HAP-1 (cell line): ENCODE measurements around the gene FLT3.
"Not testable (repeated sequence)": the region's sequence is repeated elsewhere in the genome, so short reads cannot be mapped to it uniquely, and the experiment has no call there.

Source experiments
- DNase-seq, 2 experiments: peaks; one replicate each; pipeline ENCODE4 v3.0.0-alpha.2; 2016 to 2020; ENCODE audit warnings: low spot score in 2 of 2
- H3K27me3 ChIP-seq: fragments of 250-450 bp; sonication (Bioruptor Pico); 2 replicates; pipeline ENCODE4 v1.5.1; 2020; ENCODE audit warnings: low read depth, mild to moderate bottlenecking, moderate library complexity
- H3K36me3 ChIP-seq: fragments of 250-450 bp; sonication (Bioruptor Pico); replicated peaks from 2 replicates; pipeline ENCODE4 v1.5.1; 2020; ENCODE audit warnings: mild to moderate bottlenecking
- H3K4me1 ChIP-seq: fragments of 250-450 bp; sonication (Bioruptor Pico); 2 replicates; pipeline ENCODE4 v1.5.1; 2020; ENCODE audit warnings: mild to moderate bottlenecking
- H3K4me3 ChIP-seq: fragments of 250-450 bp; sonication (Bioruptor Pico); 2 replicates; pipeline ENCODE4 v1.5.1; 2020; ENCODE audit warnings: mild to moderate bottlenecking, moderate library complexity
- H3K9me3 ChIP-seq: fragments of 250-450 bp; sonication (Bioruptor Pico); 2 replicates; pipeline ENCODE4 v1.5.1; 2020; ENCODE audit warnings: mild to moderate bottlenecking, moderate library complexity
- in situ Hi-C: fragments of 300-500 bp; cut with MboI; formaldehyde crosslinking; loops from 3 replicates; pipeline ENCODE4 v1.14.3; 2020; ENCODE audit warnings: low sequenced_read_pairs, inconsistent platforms, mixed read lengths

The FLT3 gene

DNA sequence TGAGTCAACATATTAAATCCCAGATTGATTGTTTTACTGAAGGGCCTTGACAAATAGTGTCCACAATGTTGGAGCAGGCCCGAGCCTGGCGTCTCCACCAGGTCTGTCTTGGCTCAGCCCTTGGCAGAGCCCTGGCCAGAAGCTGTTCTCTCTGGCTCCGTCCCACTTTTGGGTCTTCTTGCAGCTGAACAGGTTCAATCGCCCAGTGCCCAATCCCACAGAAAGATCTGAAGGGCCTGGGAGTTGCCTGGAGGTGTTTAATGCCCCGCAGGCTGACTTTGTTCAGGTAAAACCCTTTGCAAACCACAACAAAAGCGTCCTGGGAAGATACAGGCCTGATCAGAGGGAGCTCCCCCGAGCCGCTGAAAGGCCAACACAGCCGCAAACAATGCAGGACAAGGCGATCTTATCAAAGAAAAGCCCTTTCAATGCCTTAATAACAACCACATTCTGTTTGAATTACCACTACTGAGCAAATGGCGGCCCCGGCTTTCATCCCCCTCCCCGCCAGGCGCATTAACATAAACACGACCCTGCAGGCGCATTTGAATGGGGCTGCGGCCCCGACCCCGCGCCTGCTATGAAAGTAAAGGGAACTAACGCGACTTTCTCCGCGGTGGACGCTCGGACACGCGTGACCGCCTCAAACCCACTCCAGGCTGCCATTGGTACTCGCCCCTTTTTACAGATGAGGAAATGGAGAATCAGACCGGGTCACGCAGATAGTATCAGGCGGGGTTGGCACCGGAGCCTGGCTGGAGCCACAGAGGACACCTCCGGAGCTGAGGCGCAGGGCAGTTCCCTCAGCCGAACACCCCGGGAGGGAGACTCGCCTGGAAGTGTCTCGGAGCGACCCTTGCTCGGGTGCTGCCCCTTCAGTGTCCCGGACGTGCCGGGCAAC lies 134.4 kb downstream of the FLT3 start:
- in situ Hi-C loops = no loop called here
- Histone ChIP-seq H3K4me1 (peaks cover 6% of the 10 kb centered on the region), H3K27me3 (peaks cover 7% of the 10 kb centered on the region; the same call in 1 of the 2 replicates), H3K36me3 (no peaks in the 10 kb centered on the region), H3K9me3 (no peaks in the 10 kb centered on the region), H3K4me3 (peak overlapping the region; percentile 53)
- peak; percentile 66 to 74 for DNase-seq

DNA sequence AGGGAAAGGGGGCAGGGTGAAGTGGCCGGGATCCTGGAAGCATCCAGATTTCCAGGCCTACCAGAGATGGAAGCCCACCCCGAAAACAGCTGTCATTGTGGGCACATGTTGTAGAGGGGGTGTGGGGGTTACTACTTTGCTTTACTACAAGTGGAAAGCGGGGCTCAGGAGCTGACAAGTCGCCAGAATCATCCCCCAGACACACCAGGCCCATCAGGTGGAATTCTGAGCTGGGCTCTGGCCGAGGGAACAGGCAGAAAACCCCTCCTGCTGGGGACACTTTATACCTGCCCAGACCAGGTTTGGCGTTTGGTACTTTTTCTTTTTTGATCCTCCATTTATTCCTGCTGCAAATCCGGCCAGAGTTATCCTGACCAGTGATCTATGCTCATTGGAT lies 135.0 kb downstream of the FLT3 start:
- in situ Hi-C loops = no loop called here
- H3K4me3 ChIP-seq = no peak overlapping the region

DNA sequence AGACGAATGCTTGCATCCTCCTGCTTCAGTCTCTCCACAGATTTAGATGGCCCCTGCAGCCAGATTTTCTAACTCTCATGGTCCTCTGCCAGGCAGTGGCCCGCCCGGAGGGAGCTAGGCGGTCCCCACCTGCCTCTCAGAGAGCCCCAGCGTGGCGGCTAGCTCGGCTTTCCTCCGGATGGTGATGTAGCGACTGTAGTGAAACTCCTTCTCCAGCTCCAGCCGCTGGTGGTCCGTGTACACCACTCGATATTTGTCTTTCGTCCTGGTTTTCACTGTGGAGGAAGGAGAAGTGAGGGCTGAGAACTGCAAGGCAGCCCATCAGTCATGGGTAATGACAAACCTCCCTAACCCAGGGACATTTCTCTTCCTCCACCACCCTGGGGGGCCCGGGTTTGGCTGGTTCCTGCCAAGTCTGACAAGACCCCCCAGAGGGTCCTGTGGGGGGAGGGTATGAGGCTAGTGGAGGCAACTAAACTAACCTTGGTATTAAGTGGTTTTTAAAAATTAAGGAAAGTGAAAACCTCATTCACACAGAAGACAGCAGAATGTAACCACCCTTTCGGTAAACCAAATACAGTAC lies 135.5 kb downstream of the FLT3 start:
- Histone ChIP-seq H3K4me1 (peaks cover 6% of the 10 kb centered on the region), H3K27me3 (peaks cover 7% of the 10 kb centered on the region; the same call in 1 of the 2 replicates), H3K4me3 (no peak overlapping the region), H3K9me3 (no peaks in the 10 kb centered on the region), H3K36me3 (no peaks in the 10 kb centered on the region)
- no peak for DNase-seq
- in situ Hi-C loops = no loop called here

More for the DNA sequence above, 135.0 kb downstream of the FLT3 start:
- DNase-seq = no peak
- H3K27me3 ChIP-seq = peaks cover 7% of the 10 kb centered on the region; the same call in 1 of the 2 replicates
- no peaks in the 10 kb centered on the region for H3K9me3 ChIP-seq
- H3K36me3 ChIP-seq = no peaks in the 10 kb centered on the region
- peaks cover 6% of the 10 kb centered on the region for H3K4me1 ChIP-seq

DNA sequence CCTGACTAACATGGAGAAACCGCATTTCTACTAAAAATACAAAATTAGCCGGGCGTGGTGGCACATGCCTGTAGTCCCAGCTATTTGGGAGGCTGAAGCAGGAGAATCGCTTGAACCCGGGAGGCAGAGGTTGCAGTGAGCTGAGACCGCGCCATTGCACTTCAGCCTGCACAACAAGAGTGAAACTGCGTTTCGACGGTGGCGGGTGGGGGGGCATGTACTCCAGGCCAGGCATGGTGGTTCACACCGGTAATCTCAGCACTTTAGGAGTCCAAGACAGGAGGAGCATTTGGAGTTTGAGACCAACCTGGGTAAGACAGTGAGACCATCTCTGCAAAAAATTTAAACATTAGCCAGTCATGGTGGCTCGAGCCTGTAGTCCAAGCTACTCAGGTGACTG lies 136.2 kb downstream of the FLT3 start:
- in situ Hi-C loops, DNase-seq, H3K27me3 ChIP-seq, H3K4me1 ChIP-seq, H3K36me3 ChIP-seq, H3K4me3 ChIP-seq, H3K9me3 ChIP-seq: not testable (repeated sequence)

DNA sequence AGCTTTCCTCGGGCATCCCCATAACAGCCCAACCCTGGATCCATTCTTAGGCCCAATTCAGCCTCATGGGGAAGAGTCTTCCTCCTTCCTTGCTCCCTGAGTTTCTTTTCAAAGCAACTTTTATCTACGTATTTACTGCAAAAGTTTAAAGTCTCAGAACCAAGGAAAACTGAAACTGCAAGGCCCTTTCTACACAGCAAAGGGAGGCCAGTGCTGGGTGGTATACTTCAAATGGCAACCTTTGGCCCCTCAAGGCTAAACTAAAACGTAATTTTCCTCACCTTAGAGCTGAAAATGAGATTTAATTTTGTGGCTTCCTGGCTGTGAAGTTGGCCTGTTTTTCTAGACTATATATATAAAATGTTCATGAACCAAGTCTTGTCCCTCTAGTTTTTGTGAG lies 136.9 kb downstream of the FLT3 start:
- H3K4me1 ChIP-seq = peaks cover 3% of the 10 kb centered on the region
- in situ Hi-C loops = no loop called here
- H3K9me3 ChIP-seq = no peaks in the 10 kb centered on the region
- no peaks in the 10 kb centered on the region for H3K36me3 ChIP-seq
- H3K27me3 ChIP-seq = peaks cover 7% of the 10 kb centered on the region; the same call in 1 of the 2 replicates
- DNase-seq = no peak
- H3K4me3 ChIP-seq = no peak overlapping the region

DNA sequence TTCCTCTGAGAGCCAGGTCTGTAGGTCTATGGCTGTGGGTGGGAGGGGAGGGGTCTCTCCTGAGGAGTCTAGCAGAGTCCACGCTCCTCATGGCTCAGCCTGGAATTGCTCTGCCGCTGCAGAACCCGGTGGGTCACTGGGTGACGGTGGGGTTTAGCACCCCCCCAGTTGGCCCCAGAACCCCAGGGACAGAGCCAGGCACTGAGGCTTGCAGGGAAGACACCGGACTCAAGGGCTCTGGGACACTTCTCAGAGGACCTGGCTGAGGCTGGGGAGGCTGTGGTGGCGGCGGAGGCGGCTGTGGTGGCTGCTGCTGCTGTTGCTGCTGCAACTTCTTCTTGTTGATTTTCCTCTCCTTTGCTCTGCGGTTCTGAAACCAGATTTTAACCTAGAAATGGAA lies 137.4 kb downstream of the FLT3 start:
- Histone ChIP-seq H3K36me3 (no peaks in the 10 kb centered on the region), H3K27me3 (peaks cover 5% of the 10 kb centered on the region; the same call in 1 of the 2 replicates), H3K9me3 (no peaks in the 10 kb centered on the region), H3K4me1 (peaks cover 3% of the 10 kb centered on the region), H3K4me3 (no peak overlapping the region)
- no peak for DNase-seq
- in situ Hi-C loops = no loop called here

DNA sequence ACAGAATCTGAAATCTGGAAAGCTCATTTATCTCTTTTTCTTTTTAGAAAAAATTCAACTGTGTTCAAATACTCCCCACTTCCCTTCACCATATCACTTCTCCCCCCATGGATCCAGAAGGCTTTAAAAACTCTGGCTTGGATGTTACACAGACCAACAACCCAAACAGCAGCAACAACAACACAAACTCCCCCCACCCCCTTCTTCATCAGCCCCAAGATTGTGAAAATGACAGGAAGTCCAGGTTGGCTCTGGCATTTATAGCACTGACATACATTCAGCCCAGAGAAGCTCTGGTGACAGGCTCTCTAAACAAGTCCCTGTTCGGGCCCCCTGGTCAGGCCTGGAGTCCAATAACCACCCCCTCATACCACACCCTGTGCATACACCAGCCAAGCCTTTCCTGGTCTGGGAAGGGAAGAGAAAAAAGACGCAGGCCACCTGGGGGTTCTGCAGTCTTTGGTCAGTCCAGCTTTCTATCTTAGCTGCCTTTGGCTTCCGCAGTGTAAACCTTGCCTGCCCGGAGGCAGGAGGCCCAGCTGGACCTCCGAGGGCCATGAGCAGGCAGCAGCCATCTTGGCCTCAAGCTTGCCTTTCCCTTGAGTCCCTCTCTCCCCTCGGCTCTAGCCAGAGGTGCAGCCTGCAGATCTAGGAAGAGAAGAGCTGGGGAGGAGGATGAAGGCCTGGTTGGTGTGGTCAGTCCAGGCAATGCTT lies 138.1 kb downstream of the FLT3 start:
- no peaks in the 10 kb centered on the region for H3K9me3 ChIP-seq
- no peaks in the 10 kb centered on the region for H3K36me3 ChIP-seq
- no peak for DNase-seq
- in situ Hi-C loops = no loop called here
- H3K4me1 ChIP-seq = peaks cover 3% of the 10 kb centered on the region
- H3K4me3 ChIP-seq = no peak overlapping the region
- H3K27me3 ChIP-seq = 0 out of 2 replicates have a peak, but pooled peaks cover 3% of the 10 kb centered on the region

DNA sequence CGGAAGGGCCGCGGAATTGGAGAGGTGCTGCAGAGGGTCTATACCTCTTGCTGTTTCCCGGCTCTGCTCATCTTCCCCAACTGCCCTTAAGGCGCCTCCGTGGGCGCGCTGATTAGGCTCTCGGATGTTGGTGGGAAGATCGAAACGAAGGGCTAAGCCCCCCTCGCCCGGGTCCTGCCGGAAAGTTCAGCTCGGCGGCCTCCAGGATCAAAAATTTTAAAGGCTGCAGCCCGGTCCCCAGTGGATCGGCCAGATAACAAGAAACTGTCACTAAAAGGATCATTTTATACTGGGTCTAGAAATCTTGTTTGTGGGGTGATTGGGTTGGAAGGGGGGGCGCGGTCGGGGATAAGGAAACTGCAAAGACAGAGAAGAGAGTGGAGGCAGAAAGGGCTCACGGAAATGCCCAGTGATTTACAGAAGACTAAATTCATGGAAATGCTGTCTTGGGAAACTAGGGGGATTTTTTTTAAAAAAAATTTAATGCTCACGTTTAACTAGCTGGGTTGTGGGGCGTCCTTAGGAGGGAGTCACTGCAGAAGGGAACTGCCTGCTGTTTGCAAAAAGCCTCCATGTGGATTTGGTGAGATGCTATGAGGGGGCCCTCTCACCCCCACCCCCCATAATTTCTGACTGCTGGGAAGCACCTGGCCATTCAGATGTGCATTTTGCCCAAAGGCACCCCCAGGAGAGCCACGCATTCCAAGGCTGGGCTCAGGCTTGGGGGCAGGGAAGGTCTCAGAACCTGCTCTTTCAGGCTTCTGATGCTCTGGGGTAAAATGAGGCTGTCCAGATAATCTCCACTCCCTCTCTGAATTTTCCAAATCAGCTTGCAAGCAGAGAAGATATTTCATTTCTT lies 138.9 kb downstream of the FLT3 start:
- Histone ChIP-seq H3K4me1 (peaks cover 3% of the 10 kb centered on the region; the same call in 1 of the 2 replicates), H3K36me3 (no peaks in the 10 kb centered on the region), H3K4me3 (no peak overlapping the region), H3K9me3 (no peaks in the 10 kb centered on the region), H3K27me3 (no peaks in the 10 kb centered on the region)
- in situ Hi-C loops = no loop called here
- DNase-seq = no peak

DNA sequence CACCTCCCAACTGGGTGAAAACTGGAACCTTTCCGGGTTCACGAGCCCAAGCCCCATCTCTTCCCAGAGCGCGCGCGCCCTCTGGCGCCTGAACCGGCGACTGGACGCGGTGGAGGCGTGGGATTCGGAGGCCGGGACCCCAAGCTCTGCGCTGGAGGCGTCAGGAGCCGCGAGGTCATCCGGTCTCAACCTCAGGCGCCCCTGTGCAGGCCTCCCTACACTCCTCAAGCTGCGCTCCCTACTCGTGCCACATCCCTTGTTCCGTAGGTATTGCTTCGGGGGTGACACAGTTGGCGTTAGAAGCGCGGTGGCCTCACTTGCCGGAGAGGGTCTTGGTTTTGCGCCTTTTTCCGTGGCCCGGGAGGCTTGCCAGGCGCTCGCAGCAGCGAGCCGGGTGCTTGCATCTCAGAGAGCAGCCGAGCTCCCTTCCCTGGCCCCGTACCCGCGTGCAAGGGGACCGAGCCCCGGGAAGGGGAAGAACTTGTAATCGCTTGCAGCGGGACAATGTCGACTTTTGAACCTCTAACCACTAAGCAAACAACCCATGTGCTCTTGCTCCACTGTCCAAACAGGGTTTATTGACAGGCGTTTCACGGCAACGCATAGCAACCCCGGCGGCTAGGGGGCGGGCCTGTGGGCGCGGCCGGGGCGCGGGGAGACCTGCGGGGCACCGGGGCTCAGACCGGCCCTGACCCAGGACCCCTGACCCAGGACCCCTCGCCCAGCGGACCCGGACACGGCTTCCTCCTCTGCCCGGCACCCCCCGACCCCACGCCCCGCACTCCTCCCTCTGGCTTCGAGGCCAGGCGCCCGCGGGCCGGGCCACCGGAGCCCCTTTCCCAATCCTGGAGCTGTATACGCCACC lies 139.8 kb downstream of the FLT3 start:
- Histone ChIP-seq H3K4me3 (no peak overlapping the region), H3K4me1 (peaks cover 2% of the 10 kb centered on the region; the same call in 1 of the 2 replicates), H3K36me3 (no peaks in the 10 kb centered on the region), H3K27me3 (no peaks in the 10 kb centered on the region), H3K9me3 (no peaks in the 10 kb centered on the region)
- DNase-seq = no peak
- in situ Hi-C loops = no loop called here

DNA sequence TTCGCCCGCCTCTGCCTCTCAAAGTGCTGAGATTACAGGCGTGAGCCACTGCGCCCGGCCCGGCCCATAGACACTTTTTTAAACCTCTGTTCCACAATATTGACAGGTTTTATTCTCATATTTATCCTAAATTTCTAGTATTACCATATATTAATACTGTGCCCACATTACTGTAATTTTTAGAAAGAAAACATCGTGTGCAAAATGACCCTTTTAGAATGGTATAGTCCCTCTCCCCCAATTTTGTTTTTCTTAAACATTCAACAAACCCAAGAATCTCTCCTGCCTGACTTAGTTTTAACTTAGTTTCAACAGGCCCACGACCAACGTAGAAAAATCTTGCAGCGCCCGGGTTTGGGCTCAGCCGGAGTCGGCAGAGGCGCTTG lies 140.4 kb downstream of the FLT3 start:
- no peak for DNase-seq
- Histone ChIP-seq H3K9me3 (no peaks in the 10 kb centered on the region), H3K4me1 (no peaks in the 10 kb centered on the region), H3K27me3 (no peaks in the 10 kb centered on the region), H3K36me3 (no peaks in the 10 kb centered on the region), H3K4me3 (no peak overlapping the region)
- in situ Hi-C loops = loop anchor here (10.0 kb wide), 1 partner anchor 125 kb away; no protein-coding TSS in a partner anchor

DNA sequence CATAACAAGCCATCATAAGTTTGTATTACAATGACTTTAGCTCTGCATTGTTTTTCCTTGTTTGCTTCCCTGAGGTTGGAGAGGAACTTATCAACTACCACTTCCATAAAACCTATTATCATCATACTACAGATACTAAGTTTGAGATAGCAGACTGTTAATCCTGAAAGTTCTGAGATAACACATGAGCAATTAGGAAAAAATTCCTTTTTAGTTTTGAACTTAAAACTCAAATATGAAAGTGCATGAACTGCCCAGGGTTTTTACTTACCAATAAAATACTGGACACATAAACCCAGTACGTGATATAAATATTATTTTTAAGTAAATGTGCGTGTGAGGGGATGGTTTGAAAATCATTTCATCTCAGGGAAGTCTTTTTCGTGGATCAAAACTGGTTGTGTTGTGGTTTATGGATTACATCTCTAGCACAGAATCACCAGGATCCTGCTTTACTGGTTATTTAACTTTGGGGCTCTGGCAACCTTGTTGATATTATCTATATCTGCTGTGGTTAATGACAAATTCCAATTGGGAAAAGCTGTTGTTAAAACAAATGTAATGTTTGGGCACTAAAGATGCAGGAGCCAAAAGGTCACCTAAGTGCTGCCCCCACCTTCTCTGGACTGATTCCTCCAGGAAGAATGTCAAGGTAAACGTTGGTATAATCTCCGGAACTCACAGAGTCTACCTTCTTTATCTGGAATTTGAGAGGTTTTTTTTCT lies 143.6 kb downstream of the FLT3 start:
- in situ Hi-C loops = loop anchor here (10.0 kb wide), 1 partner anchor 122 kb away; no protein-coding TSS in a partner anchor
- no peaks in the 10 kb centered on the region for H3K36me3 ChIP-seq
- H3K27me3 ChIP-seq = no peaks in the 10 kb centered on the region
- no peaks in the 10 kb centered on the region for H3K9me3 ChIP-seq
- no peaks in the 10 kb centered on the region; the same call in 1 of the 2 replicates for H3K4me1 ChIP-seq
- no peak overlapping the region for H3K4me3 ChIP-seq
- no peak for DNase-seq
